ENCODE data around the gene SGCA.

The SGCA gene

DNA sequence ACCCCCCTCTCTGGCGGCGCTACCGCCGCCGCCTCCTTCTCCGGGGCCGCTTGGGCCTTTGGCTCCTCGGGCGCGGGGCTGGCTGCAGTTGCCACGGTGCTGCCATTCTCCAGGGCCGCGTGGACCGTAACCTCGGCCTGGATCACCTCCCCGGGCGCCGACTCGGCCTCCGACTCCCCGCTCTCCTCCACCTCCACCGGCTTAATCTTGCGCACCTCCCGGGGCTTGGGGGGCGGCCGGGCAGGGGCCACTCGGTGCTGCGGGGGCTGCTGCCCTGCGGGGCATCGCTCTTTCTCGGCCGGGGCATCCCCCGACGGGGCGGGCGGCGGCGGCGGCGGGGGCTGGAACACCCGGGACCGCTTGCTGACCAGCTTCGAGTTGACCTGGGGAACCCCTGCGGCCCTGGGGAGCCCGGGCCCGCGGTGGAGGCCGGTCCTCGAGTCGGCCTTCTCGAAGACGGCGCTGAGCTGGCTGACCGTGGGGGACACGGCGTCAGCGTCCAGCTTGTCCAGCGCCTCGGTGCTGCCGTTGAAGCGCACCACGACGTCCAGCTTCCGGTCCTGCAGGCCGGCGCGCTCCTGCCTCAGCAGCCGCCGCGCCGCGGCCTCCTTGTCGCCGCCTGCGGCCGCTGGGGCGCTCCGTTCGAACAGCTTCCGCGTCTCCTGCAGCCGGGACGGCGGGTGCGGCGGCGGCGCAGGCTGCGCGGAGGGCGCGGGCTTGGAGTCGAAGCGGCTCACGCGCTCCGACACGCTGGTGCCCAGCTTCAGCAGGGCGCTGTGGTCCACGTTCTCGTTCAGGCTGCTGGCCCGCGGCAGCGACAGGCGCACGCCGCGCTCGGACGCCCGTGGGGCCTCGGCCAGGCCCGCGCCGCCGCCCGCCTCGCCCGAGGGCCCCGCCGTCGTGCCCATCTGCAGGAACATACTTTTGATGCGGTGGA, 16.1 kb upstream of the SGCA start:
- no peak for DNase-seq

DNA sequence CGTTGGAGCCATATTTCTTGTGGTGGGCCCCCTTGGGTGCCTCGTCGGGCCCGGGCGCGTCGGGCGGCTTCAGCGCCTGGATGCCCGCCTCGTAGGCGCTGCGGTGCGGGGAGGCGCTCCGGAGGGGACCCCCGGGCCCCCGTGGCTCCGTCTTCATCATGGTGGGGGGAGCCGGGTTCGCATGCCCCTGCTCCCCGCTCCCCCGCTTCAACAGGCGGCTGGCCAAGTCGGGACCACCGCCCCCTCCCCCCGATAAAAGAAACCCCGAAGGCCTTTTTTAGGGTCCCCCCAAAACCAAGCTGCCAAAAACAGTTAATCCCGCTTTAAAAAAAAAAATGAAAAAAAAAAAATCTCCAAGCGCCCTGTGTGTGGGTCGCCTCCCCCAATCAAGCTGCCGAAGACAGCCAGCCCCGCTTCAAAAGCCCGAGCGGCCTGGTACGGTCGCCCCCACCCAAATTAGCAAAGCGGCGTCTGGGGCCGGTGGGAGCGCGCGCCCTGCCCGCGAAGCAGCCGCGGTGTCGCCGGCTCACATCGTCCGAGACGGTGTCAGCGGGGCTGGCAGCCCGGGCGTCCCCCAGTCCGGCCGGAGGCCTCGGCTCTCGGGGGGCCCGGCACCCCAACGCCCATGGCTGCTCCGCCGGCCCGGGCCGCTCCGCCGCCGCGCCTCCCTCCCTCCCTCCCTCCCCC, 15.3 kb upstream of the SGCA start, which contains the start of gene PPP1R9B:
Gene PPP1R9B, minus strand, starts transcription at position 324 of the 687 bp plus-strand sequence. Its CDS starts 164 bp downstream, at position 160.
- DNase-seq = no peak

DNA sequence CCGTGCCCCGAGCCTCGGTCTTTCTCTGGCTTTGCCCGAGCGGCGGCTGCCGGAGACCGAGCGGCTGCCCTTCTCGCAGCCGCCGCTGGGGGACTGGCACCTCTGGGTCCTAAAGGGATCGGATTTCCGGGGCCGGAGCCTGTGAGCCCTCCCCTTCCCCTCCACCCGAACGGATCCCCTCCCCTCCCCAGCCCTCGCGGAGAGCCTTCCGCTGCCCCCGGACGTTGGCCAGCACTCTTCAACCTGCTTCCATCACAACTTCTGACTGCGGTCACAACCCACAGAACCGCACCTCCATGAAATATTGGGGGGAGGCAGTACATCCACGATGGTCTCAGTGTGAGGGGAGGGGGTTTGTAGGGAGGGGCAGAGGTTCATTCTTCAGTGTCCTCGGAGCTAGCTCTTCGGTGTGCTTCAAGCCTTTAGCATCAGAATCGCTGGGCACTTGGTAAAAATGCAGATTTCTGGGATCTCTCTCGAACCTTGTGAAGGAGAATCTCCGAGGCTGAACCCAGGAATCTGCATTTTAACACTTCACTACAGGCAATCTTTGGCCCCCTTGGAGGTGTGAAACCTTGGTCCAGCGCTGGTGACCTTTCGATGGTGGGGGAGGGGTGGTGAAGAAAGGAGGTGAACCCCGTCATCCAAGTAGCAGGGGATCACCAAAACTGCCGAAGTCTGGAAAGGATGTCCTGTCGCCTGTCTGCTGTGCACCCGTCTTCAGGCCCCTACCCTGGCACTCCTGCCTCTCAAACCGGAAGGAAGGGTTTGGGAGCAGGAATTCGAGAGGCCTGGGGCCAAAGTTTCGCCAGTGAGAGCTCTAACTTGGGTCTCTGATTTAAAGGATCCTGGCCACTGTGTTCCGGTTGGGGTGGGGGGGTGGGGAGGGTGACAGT, 14.5 kb upstream of the SGCA start:
- peak; percentile 66 for DNase-seq

DNA sequence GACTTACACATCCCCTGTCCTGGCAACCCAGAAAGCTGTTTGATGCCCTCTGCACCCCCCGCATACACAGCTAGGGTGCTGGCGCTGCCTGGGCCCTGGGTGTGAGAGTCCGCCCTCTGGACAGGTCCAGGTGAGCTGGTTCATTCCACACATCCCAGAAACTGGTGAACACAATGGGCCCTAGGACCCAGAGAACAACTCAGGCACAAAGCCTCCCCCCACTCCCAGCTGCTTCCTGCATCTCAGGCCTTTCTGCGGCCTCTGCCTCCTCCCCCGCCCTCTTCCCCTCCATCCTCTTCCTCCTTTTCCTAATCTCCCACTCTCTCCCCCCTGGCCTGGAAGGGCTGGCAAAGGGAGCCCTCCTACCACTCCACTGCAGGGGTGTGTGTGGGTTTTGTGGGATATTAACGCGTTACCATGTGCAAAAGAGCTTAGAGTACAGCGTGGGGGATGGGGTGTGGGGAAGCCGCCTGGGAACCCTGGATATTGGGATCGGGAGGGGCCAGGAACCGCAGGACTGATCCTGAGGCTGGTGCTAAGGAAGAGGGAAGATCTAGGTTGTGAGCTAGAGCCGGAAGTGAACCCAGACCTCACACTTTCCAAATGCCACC, 13.8 kb upstream of the SGCA start:
- peak; percentile 64 for DNase-seq

DNA sequence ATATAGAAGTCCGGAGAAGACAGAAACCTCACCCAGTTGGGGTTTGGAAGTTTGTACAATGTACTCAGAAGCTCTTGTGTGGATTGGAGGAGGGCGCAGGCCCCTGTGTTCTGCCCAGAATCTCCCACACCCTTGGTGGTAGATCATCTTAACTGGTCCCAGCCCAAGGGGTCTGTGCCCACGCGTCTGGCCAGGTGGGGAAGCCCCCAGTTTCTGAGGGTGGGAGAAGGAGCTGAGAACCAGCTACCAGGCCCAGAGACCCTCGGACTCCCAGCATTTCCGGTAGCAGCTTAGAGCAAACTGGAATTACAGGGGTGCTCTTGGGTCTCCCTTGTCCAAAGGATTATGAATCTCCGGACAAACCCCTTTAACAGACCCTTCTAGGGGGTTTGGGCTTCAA, 13.1 kb upstream of the SGCA start:
- DNase-seq = no peak

DNA sequence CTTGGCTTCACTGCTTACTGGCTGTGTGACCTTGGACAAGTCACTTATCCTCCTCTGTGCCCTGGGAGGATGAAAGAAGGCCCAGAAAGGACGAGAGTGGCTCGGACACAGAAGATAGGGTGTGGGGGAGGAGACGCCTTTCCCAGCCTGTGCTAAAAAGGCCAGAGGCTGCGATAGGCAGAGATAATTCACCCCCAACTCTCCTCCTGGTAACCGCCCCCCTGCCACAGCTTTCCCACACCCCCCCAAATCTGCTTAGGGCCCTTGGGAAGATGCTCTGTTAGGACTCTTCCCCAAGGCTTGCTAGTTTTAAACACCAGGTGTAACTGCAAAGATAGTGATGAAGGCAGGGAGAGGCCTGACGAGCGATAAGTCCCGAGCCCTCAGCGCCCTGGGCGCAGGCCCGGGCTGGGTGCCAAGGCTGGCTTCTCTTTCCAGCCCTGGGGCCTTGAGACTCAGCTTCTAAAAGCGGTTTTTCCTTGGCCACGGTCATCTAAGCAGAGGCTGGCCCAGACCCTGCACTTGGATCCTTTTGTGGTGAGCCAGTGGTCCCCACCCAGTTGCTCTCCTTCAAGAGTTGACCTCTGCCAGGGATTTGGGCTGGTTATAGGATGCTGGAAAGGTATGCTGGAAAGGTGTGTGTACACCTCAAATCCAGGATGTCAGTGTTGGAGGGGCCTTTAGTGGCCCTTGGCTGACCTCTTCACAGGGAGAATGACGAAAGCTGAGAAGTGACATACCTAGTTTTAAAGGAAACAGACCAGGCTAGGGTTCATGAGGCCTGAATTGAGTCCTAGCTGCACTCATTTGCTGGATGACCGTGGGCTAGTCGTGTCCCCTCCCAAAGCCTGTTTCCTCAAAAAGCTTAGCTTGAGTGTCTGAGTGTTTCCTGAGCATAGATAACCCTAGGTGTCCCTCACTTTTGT, 11.9 kb upstream of the SGCA start:
- no peak for DNase-seq

DNA sequence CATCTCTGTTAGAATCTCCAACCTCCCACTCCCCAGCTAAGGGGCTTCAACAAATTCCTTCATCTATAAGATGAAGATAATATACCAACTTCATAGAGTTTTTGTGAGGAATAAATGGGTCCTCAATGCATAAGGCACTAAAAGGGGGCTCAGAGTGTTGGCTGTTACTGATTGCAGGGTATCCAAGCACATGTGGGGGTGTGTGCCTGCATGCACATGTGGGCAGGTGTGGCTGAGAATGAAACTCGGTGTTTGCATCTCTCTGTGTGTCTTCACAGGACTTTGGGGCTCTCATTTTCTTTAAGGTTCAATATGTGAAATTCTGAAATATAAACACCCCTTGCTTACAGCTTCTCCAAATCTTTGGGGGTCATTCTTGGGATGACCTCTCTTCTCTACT, 11.2 kb upstream of the SGCA start:
- DNase-seq = no peak

DNA sequence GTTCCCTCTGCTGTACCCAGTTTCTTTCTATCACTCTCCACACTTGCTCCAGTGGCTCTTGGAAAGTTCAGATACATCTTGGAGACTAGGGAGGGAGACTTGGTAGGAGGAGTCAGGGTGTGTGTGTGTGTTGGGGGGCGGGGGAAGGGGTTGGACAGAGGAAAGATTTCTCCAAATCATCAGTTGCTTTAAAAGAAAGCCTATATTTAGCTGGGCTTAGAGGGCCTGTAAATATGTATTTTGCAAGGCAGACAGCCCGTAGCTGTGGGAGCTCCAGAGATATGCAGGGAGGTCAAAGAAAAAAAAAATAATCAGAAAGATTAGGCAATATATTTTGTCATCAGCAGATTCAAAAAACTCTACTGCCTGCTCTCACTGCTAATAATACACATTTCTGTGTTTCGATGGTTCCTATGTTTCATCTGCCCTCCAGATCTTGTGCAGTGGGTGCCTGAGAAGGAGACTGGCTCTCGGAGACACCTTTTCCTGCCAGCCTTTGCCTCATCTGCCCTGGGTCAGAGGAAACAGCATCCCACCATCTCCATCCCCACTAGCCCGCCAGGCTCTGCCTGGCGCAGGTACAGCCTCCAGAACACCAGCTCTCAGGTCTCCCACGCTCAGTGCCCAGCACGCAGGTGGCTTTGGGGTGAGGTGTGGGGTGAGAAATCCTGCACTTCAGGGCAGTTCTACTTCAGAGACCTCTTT, 10.5 kb upstream of the SGCA start:
- no peak for DNase-seq

DNA sequence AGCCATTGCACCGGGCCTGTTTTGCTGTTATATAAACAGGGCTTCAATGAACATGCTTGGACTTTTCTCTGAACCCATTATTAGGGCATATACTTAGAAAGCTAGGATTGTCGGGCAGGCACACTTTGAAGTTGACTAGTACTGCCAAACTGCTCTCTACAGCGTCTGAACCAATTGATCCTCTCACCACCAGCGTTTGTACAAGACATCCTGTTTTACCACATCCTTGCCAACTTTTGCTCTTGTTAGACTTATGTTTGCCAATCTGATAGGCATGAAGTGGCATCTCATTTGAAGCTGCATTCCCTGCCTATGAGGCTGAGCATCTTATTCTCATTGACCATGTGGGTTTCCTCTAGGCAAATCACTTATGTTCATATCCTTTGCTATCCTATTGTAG, 7.9 kb upstream of the SGCA start:
- DNase-seq = no peak

DNA sequence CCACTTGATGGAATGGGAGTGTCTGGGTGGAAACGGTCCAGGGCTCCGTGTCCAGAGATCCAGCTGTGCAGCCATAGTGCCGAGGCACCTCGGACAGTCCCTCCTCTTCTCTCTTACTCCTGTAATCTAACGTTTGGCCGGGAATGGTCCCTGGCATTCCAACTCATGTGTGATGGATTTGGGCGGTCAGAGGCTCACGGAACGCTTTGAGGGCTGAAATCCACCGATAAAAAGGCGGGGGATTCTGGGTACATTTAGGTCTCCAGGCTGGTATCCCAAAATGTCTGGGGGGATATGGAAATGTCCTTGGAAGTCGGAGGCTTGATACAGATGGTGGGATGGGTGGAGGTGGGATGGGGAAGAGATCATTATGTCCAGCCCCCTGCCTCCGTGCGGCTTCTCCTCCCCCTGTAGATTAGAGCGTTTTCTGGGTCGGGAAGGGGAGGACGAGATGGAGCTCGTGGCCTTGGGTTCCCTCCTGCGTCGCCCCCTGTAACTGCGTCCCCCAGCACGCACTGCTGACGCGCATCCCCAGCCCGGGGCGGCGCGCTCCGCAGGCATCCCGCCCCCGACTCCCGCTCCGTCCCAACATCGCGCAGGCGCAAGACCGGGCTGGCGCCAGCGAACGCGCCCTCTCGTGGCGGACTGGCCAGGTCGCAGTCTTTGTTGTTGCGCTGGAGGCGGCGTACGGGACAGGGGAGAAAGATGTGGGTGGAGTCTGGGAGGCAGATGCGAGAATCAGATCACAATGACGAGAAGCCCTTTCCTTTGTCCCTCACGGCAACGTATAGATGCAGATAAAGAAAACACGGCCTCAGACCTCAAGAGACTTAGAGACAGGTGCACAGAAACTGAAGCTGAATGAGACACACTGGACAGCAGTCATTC, 4.5 kb upstream of the SGCA start:
- DNase-seq = peak; percentile 76

DNA sequence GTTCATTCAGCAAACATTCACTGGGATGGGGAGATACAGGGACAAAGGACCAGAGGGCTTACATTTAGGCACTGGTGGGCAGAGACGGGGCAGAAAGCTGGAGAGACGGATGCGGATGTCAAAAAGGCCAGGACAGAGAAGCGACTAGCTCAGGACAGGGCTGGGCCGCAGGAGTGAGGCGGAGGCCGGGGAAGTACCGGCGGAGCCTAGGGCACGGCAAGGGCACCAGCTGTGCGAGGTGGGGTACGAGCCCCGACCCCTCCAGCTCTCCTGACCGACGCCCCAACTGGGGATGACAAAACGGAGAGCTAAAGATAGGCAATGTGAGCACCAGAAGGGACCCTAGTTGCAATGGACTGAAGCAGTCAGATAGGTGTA, 3.9 kb upstream of the SGCA start:
- DNase-seq = no peak

DNA sequence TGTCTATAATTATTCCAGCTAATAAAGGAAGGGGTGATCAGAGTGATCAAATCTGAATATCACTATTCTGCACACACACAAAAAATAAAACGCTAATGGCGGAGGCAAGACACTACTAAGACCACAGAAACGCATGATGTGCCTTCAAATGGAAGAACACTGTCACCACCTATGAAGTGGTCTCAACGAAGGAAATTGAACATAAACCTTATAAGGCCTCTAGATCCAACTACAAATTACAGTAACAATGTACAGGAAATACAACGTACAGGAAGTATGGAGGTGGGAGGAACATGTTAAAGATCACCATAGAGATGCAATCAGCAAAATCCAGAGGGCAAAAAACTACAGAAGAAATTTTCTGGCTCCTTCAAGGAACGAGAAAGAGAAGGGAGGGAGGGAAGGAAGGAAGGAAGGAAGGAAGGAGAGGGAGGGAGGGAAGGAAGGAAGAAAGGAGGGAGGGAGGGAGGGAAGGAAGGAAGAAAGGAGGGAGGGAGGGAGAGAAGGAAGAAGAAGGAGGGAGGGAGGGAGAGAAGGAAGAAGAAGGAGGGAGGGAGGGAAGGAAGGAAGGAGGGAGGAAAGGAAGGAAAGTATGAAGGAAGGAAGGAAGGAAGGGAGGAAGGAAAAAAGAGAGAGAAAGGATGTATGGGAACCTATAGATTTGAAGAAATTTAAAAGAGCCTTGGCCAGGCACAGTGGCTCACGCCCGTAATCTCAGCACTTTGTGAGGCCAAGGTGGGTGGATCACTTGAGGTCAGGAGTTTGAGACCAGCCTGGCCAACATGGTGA, 3.1 kb upstream of the SGCA start:
- no peak for DNase-seq

DNA sequence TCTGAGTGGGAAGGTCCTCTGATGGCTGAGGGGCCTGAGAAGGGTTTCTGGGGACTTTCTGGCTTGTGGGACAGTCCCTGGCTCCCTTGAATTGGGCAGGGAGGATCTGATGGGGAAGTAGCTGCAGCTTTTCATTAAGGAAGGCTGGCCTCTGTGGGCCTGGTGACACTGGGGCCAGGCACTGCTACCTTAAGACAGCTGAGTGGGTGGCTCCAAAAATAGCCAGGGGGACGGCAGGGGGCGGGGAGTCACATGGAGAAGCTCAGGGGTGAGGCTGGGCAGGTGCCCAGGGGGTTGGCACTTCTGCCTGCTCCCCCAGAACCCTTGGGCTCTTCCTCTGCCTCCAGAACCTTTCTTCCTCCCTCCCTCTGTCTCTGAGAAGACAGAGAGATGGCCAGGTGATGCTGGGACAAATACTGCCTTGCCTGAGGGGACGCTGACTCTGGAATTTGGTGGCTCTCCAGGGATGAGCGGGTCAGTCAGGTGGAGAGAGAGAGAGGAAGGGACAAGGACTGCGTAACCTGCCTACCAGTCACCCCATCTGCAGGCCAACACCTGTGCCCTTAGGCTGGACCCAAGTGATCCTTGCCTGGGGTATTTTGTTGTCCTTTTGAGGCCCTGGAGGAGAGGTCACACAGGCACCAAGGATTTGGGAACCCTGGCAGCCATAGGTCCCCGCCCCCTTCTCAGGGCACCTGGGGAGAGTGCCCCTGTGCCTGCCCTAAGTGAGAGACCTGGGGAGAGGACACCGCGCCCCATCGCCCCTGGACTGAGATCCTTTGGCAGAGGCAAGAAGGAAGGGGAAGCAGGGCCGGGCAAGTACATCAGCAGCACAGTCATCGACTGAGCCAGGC, 1.7 kb upstream of the SGCA start:
- no peak for DNase-seq

DNA sequence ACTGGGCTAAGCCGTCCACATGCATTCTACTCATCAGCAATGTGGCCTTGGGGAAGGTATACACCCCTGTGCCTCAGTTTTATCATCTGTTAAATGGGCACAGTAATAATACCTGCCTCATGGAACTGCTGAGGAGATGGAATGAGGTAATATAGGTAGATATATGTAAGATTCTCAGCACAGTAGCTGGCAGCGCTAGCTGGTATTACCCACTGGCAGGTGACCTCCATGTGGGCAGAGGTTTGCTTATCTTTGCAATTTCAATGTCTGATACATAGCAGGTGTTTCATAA, 1.2 kb upstream of the SGCA start:
- no peak for DNase-seq

DNA sequence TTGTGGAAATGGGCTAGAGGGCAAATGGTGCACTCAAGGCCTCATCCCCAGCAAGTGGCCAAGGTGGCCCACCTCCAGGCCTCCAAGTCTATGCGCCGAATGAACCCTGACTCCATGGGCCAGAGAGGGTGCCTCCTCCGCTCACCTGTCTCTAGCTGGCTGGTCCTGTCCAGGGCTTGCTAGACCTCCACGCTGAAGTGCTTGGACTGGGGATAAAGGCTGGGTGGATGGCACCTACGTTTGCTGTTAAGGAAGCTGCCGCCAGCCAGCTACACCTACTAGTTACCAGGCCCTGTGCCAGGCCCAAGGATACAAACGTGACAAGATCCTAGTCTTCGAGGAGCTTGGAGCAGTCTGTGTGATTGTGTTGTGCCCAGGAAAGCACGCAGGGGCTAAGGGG, 739 bp upstream of the SGCA start:
- DNase-seq = no peak

DNA sequence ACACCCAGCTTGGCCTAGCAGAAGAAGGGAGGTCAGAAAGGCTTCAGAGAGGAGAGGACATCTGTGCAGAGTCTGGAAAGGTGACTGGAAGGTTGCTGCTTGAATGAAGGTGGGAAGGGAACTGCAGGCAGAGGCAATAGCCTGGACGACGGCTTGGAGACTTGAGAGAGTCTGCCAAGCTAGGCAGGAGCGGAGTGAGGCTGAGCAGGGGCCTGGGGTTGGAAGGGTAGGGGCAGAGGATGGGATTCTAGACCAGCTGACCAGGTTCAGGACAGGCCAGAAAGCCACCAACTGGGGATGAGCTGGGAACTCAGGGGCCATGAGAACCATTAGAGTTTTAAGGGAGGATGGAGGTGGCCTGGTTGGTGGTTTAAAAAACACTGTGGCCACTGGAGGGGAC, 339 bp upstream of the SGCA start:
- DNase-seq = no peak

DNA sequence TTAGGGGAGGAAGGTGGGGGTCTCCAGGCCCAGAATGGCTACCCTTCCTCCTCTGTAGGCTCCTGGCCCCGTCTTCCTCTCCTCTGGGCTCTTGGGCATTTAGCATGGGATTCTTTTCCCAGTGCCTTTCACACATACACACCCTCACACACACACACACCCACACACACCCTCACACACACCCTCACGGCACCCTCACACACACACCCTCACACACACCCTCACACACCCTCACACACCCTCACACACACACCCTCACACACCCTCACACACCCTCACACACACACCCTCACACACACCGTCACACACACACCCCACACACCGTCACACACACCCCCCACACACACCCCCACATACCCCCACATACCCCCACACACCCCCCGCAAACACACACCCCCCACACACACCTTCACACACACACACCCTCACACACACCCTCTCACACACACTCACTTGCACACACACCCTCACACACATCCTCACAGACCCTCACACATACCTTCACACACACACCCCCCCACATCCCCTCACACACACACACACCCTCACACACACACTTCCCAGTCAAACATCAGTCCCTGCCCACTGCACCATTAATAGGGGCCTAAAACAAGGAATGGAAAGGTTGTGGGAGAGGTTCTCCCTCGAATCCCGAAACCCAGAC, 845 bp downstream of the SGCA start:
- DNase-seq = no peak

DNA sequence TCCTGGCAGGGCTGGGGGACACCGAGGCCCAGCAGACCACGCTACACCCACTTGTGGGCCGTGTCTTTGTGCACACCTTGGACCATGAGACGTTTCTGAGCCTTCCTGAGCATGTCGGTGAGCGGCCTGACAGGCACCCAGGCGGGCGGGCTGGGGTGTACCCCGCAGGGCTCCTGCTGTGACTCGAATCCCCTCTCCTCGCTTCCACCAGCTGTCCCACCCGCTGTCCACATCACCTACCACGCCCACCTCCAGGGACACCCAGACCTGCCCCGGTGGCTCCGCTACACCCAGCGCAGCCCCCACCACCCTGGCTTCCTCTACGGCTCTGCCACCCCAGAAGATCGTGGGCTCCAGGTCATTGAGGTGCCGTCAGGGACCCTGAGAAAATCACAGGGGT, 1.6 kb downstream of the SGCA start:
- no peak for DNase-seq
